HepG2 (cell line): ENCODE data around the gene PRCP. TPM values are rescaled to one million over a fixed set of nuclear protein-coding genes. Genes with fewer than 3 reads are reported as not detected.
A peak's percentile ranks its signal among the peaks of the same experiment; 100 is the strongest.

Source experiments
- ARNT ChIP-seq: fragments of 450-650 bp; IDR thresholded peaks from 2 replicates; pipeline ENCODE4 v1.6.1; 2017
- FOXK2 ChIP-seq: fragments of 450-650 bp; IDR thresholded peaks from 2 replicates; pipeline ENCODE4 v1.6.1; 2016
- KDM5A ChIP-seq: fragments of 200-600 bp; sonication (generic); IDR thresholded peaks from 2 replicates; pipeline ENCODE4 v1.7.0; 2018; ENCODE audit warnings: antibody characterized with exemption, mild to moderate bottlenecking, low read length, borderline replicate concordance
- MIXL1 ChIP-seq: IDR thresholded peaks from 2 replicates; pipeline ENCODE4 v1.6.1; 2016
- MTERF4 ChIP-seq: sonication (generic); formaldehyde crosslinking; IDR thresholded peaks from 2 replicates; pipeline ENCODE4 v1.8.0; 2023; ENCODE audit warnings: mild to moderate bottlenecking, missing genetic modification reagents
- PCBP2 ChIP-seq: fragments of 200-400 bp; formaldehyde crosslinking; optimal IDR thresholded peaks from 2 replicates; pipeline ENCODE3; 2018; ENCODE audit warnings: low read length, low read depth; ENCODE audit not compliant: poor library complexity, severe bottlenecking
- POLR2G ChIP-seq: fragments of 200-400 bp; formaldehyde crosslinking; IDR thresholded peaks from 2 replicates; pipeline ENCODE4 v1.6.1; 2018; ENCODE audit warnings: mild to moderate bottlenecking, low read depth, low read length, moderate library complexity
- RXRB ChIP-seq: IDR thresholded peaks from 2 replicates; pipeline ENCODE4 v1.6.1; 2016; ENCODE audit warnings: borderline replicate concordance, missing genetic modification reagents, missing compliant biosample characterization
- SRSF4 ChIP-seq: fragments of 200-400 bp; formaldehyde crosslinking; IDR thresholded peaks from one replicate; pipeline ENCODE4 v1.6.1; 2018; ENCODE audit warnings: mild to moderate bottlenecking, low read depth, low read length, moderate library complexity; ENCODE audit not compliant: poor library complexity, severe bottlenecking
- TFAP4 ChIP-seq: sonication (generic); IDR thresholded peaks from 2 replicates; pipeline ENCODE4 v1.6.1; 2016; ENCODE audit warnings: low read depth, borderline replicate concordance
- ZBTB2 ChIP-seq: sonication (generic); formaldehyde crosslinking; IDR thresholded peaks from 2 replicates; pipeline ENCODE4 v1.8.0; 2022; ENCODE audit warnings: low read depth, missing genetic modification reagents
- ZFP36L1 ChIP-seq: sonication (generic); formaldehyde crosslinking; IDR thresholded peaks from 2 replicates; pipeline ENCODE4 v1.8.0; 2022; ENCODE audit warnings: mild to moderate bottlenecking, missing genetic modification reagents, moderate library complexity
- ZNF136 ChIP-seq: sonication (generic); formaldehyde crosslinking; IDR thresholded peaks from 2 replicates; pipeline ENCODE4 v1.8.1; 2022; ENCODE audit warnings: low read depth, mild to moderate bottlenecking, moderate library complexity, missing genetic modification reagents
- ZNF260 ChIP-seq: sonication (generic); formaldehyde crosslinking; IDR thresholded peaks from 2 replicates; pipeline ENCODE4 v1.4.0; 2020; ENCODE audit warnings: missing genetic modification reagents, low read depth, mild to moderate bottlenecking, borderline replicate concordance
- ZNF577 ChIP-seq: sonication (generic); formaldehyde crosslinking; IDR thresholded peaks from 2 replicates; pipeline ENCODE4 v1.4.0; 2020; ENCODE audit warnings: mild to moderate bottlenecking, low read depth, missing genetic modification reagents, borderline replicate concordance
- ZNF580 ChIP-seq: IDR thresholded peaks from 2 replicates; pipeline ENCODE4 v1.6.1; 2016; ENCODE audit warnings: low read depth, borderline replicate concordance
- ZNF589 ChIP-seq: sonication (generic); formaldehyde crosslinking; conservative IDR thresholded peaks from 2 replicates; pipeline ENCODE4 v1.8.0; 2022; ENCODE audit warnings: mild to moderate bottlenecking, moderate library complexity, missing genetic modification reagents
- ZNF770 ChIP-seq: sonication (generic); formaldehyde crosslinking; IDR thresholded peaks from 2 replicates; pipeline ENCODE4 v1.5.0; 2020; ENCODE audit warnings: mild to moderate bottlenecking, missing genetic modification reagents
- polyA plus RNA-seq, 8 experiments: library from polyadenylated mRNA; depleted of rRNA in 3 of 8; stranded (reverse) in 7 of 8; unstranded in 1 of 8; fragments of >200 nt; fragmentation: Illumina TruSeq in 4 of 8; extraction: Trizol in 4 of 8; gene quantifications; 2 replicates each; pipeline versions ENCODE4 v1.2.1 to v1.2.3, GENCODE V29; 2011 to 2016; ENCODE audit warnings: low read depth in 4 of 8, missing spikeins in 1 of 8, mixed read lengths in 1 of 8; ENCODE audit not compliant: insufficient read depth in 1 of 8
- total RNA-seq, 5 experiments: library from RNA; depleted of rRNA; stranded (reverse); fragments of >200 nt; fragmentation: Illumina TruSeq; extraction: Trizol; gene quantifications; 2 replicates each; pipeline ENCODE4 v1.2.3, GENCODE V29; 2016; ENCODE audit warnings: low read depth in 1 of 5
- TF ChIP-seq, protein P1 (sequence below): sonication (generic); formaldehyde crosslinking; IDR thresholded peaks from 2 replicates; pipeline ENCODE4 v1.4.0; 2020; ENCODE audit warnings: missing genetic modification reagents

PRCP gene
- total and polyA plus RNA-seq, 2 of the 13 experiments (the other 11 are each of a cell fraction or from before 2014, with no cell fraction given), result 84.2 to 105 TPM

- TF ChIP-seq ZNF580 (CRISPR knock-in tag), result no peak
- TF ChIP-seq ZBTB2 (CRISPR knock-in tag), result 0 out of 2 replicates have a peak, but pooled peaks have one; percentile 42
- 0 out of 2 replicates have a peak, but pooled peaks have one; percentile 9 for TF ChIP-seq RXRB (CRISPR knock-in tag)
- no peak for TF ChIP-seq ZNF770 (CRISPR knock-in tag)
- no peak for TF ChIP-seq ZNF577 (CRISPR knock-in tag)
- peak; percentile 91 for TF ChIP-seq FOXK2
- TF ChIP-seq SRSF4, result no peak
- TF ChIP-seq ZNF136, result peak; percentile 34; the same call in 1 of the 2 replicates
- no peak for TF ChIP-seq ARNT
- no peak for TF ChIP-seq MTERF4 (CRISPR knock-in tag)
- TF ChIP-seq MIXL1 (CRISPR knock-in tag), result peak; percentile 28; the same call in 1 of the 2 replicates
- TF ChIP-seq POLR2G, result peak; percentile 62
- TF ChIP-seq ZFP36L1 (CRISPR knock-in tag), result peak; percentile 94
- TF ChIP-seq, protein P1, sequence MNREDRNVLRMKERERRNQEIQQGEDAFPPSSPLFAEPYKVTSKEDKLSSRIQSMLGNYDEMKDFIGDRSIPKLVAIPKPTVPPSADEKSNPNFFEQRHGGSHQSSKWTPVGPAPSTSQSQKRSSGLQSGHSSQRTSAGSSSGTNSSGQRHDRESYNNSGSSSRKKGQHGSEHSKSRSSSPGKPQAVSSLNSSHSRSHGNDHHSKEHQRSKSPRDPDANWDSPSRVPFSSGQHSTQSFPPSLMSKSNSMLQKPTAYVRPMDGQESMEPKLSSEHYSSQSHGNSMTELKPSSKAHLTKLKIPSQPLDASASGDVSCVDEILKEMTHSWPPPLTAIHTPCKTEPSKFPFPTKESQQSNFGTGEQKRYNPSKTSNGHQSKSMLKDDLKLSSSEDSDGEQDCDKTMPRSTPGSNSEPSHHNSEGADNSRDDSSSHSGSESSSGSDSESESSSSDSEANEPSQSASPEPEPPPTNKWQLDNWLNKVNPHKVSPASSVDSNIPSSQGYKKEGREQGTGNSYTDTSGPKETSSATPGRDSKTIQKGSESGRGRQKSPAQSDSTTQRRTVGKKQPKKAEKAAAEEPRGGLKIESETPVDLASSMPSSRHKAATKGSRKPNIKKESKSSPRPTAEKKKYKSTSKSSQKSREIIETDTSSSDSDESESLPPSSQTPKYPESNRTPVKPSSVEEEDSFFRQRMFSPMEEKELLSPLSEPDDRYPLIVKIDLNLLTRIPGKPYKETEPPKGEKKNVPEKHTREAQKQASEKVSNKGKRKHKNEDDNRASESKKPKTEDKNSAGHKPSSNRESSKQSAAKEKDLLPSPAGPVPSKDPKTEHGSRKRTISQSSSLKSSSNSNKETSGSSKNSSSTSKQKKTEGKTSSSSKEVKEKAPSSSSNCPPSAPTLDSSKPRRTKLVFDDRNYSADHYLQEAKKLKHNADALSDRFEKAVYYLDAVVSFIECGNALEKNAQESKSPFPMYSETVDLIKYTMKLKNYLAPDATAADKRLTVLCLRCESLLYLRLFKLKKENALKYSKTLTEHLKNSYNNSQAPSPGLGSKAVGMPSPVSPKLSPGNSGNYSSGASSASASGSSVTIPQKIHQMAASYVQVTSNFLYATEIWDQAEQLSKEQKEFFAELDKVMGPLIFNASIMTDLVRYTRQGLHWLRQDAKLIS (CRISPR knock-in tag), result no peak
- 0 out of 2 replicates have a peak, but pooled peaks have one; percentile 40 for TF ChIP-seq ZNF589
- no peak for TF ChIP-seq ZNF260 (CRISPR knock-in tag)
- TF ChIP-seq TFAP4, result peak; percentile 43; the same call in 1 of the 2 replicates
- TF ChIP-seq PCBP2, result no peak
- TF ChIP-seq KDM5A, result peak; percentile 69; the same call in 1 of the 2 replicates
Observed at GRCh38 chr11:82901165-82901921, 1.1 kb upstream of the PRCP start, which contains the start of gene DDIAS (continued).
